ENCODE results near the gene FMNL2.
A peak's percentile ranks its signal among the peaks of the same experiment; 100 is the strongest.

Gene FMNL2

GRCh38 chr2:152552888-152553287, 217.9 kb downstream of the FMNL2 start:
- in situ Hi-C loops (cut with HindIII; ENCODE audit: low pct_ligation_motif_present, low sequenced_read_pairs), result no loop called here
- H3K27ac ChIP-seq, result no peak overlapping the region
- H3K27me3 ChIP-seq (replicated peaks), result no peaks in the 10 kb centered on the region
- no peak overlapping the region for H3K4me3 ChIP-seq (ENCODE audit: low read depth, low read length)
- TF ChIP-seq, protein P1, sequence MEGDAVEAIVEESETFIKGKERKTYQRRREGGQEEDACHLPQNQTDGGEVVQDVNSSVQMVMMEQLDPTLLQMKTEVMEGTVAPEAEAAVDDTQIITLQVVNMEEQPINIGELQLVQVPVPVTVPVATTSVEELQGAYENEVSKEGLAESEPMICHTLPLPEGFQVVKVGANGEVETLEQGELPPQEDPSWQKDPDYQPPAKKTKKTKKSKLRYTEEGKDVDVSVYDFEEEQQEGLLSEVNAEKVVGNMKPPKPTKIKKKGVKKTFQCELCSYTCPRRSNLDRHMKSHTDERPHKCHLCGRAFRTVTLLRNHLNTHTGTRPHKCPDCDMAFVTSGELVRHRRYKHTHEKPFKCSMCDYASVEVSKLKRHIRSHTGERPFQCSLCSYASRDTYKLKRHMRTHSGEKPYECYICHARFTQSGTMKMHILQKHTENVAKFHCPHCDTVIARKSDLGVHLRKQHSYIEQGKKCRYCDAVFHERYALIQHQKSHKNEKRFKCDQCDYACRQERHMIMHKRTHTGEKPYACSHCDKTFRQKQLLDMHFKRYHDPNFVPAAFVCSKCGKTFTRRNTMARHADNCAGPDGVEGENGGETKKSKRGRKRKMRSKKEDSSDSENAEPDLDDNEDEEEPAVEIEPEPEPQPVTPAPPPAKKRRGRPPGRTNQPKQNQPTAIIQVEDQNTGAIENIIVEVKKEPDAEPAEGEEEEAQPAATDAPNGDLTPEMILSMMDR (IDR thresholded peaks at IDR 0.05; ENCODE audit: low read depth, low read length, missing control alignments), result no peak
- H3K36me3 ChIP-seq (replicated peaks), result no peaks in the 10 kb centered on the region
- no peak for DNase-seq

DNA sequence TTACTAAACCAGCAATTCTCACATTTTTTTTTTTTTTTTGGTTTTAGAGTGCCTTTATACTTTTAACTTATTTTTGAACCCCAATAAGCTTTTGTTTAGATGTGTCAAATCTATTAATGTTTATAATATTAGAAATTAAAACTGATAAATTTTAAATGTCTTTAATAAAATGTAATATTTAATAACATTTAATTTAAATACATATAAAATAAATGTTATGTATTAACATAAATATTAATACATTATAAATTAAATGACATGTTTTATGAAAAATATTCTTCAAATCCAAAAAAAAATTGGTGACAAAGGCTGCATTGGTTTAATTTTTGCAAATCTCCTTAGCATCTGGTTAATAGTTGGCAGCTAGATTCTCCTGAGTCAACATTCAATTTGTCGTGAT, 218.5 kb downstream of the FMNL2 start:
- in situ Hi-C loops (cut with HindIII; ENCODE audit: low pct_ligation_motif_present, low sequenced_read_pairs), result no loop called here
- DNase-seq, result no peak
- Histone ChIP-seq H3K27me3 (replicated peaks) (no peaks in the 10 kb centered on the region), H3K27ac (no peak overlapping the region), H3K4me3 (ENCODE audit: low read depth, low read length) (no peak overlapping the region), H3K36me3 (replicated peaks) (no peaks in the 10 kb centered on the region)
- TF ChIP-seq, protein P1 (IDR thresholded peaks at IDR 0.05; ENCODE audit: low read depth, low read length, missing control alignments), result no peak

DNA sequence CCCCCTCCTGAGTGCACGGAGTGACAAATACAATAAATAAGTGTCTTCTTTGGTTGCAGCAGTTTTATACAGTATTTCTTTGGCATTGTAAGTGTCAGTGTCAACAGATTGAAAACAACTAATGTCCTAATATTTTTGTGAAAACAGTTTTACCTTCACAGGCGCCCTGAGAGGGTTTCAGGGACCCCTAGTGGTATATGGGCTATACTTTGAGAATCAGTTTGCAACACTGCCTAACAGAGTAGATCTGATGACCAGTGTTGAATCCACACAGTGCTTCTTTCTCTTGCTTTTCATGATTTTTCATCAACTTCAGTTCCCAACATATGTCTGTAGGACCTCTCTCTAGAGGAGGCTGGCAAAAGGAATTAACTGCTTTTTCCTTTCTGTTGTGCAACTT, 220.1 kb downstream of the FMNL2 start:
- no peaks in the 10 kb centered on the region for H3K36me3 ChIP-seq (replicated peaks)
- no peak overlapping the region for H3K4me3 ChIP-seq (ENCODE audit: low read depth, low read length)
- in situ Hi-C loops (cut with HindIII; ENCODE audit: low pct_ligation_motif_present, low sequenced_read_pairs), result no loop called here
- DNase-seq, result no peak
- no peak overlapping the region for H3K27ac ChIP-seq
- TF ChIP-seq, protein P1 (IDR thresholded peaks at IDR 0.05; ENCODE audit: low read depth, low read length, missing control alignments), result peak; percentile 64
- H3K27me3 ChIP-seq (replicated peaks), result no peaks in the 10 kb centered on the region

- Histone ChIP-seq H3K4me3 (ENCODE audit: low read depth, low read length) (no peak overlapping the region), H3K27me3 (replicated peaks) (no peaks in the 10 kb centered on the region), H3K36me3 (replicated peaks) (no peaks in the 10 kb centered on the region), H3K27ac (no peak overlapping the region)
- TF ChIP-seq, protein P1 (IDR thresholded peaks at IDR 0.05; ENCODE audit: low read depth, low read length, missing control alignments), result no peak
- no peak for DNase-seq
- in situ Hi-C loops (cut with HindIII; ENCODE audit: low pct_ligation_motif_present, low sequenced_read_pairs), result no loop called here
Measured at GRCh38 chr2:152556506-152556905, 221.5 kb downstream of the FMNL2 start.

GRCh38 chr2:152557273-152557888, 222.4 kb downstream of the FMNL2 start:
- Histone ChIP-seq H3K36me3 (replicated peaks) (no peaks in the 10 kb centered on the region), H3K4me3 (ENCODE audit: low read depth, low read length) (no peak overlapping the region), H3K27me3 (replicated peaks) (no peaks in the 10 kb centered on the region), H3K27ac (no peak overlapping the region)
- TF ChIP-seq, protein P1 (IDR thresholded peaks at IDR 0.05; ENCODE audit: low read depth, low read length, missing control alignments), result no peak
- in situ Hi-C loops (cut with HindIII; ENCODE audit: low pct_ligation_motif_present, low sequenced_read_pairs), result no loop called here
- no peak for DNase-seq

Data from brain microvascular endothelial cell (primary cell).